IPS DF 4.7 (cell line): ENCODE data around the gene KPNA1.
"Not testable (repeated sequence)": the region's sequence is repeated elsewhere in the genome, so short reads cannot be mapped to it uniquely, and the experiment has no call there.

Experiments
- DNase-seq: peaks from one replicate; pipeline ENCODE4 v3.0.0-alpha.2; 2013; ENCODE audit warnings: low spot score; ENCODE audit errors: extremely low read depth

Gene KPNA1

DNA sequence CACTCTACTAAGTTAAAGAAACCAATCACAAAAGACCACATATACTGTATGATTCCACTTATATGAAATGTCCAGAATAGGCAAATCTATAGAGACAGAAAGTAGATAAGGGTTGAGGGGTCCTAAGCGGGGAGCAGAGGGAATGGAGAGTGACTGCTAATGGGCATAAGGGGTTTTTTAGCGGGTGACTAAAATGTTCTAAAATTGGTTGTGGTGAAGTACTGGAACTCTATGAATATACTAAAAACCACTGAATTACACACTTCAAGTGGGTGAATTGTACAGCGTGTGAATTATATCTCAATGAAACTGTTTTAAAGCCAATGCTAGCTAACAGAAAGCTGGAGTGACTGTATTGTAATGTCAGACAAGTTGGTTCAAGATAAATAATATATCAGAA, 33.3 kb downstream of the KPNA1 start:
- DNase-seq: no peak

DNA sequence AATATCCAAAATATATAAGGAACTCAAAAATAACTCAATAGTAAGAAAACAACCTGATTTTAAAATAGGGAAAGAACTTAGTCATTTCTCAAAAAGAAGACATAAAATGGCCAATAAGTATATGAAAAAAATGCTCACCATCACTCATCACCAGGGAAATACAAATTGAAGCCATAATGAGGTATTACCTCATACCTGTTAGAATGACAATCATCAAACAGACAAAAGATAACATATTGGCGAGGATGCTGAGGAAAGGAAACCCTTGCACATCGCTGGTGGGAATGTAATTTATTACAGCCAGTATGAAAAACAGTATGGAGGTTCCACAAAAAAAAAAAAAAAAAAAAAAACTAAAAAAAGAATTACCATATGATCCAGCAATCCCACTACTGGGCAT, 38.2 kb downstream of the KPNA1 start:
- no peak for DNase-seq

DNA sequence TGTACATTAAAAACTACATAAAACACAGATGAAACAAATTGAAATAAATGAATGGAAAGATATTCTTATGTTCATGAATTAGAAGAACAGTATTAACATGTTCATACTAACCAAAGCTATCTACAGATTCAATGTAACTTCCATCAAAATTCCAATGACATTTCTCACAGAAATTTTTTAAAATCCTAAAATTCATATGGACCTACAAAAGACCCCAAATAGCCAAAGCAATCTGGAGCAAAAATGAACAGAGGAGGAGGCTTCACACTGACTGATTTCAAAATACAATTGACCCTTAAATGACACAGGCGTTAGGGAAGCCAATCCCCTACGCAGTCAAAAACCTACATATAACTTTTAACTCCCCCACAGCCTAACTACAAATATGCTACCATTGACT, 39.4 kb downstream of the KPNA1 start:
- no peak for DNase-seq

DNA sequence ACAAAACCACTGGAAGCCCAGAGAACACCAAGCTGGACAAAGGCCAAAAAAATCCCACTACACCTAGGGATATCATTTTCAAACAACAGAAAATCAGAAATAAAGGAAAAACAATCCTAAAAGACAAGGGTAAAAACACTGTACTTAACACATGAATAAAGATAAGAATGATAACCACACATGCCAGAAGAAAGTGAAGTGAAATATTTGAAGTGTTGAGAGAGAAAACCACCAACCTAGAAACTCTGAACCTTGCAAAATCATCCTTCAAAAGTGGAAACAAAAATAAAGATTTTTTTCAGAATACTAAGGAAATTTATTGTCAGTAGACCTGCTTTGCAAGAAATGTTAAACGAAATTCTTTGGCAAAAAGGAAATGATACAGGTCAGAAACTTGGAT, 45.1 kb downstream of the KPNA1 start:
- DNase-seq: no peak

DNA sequence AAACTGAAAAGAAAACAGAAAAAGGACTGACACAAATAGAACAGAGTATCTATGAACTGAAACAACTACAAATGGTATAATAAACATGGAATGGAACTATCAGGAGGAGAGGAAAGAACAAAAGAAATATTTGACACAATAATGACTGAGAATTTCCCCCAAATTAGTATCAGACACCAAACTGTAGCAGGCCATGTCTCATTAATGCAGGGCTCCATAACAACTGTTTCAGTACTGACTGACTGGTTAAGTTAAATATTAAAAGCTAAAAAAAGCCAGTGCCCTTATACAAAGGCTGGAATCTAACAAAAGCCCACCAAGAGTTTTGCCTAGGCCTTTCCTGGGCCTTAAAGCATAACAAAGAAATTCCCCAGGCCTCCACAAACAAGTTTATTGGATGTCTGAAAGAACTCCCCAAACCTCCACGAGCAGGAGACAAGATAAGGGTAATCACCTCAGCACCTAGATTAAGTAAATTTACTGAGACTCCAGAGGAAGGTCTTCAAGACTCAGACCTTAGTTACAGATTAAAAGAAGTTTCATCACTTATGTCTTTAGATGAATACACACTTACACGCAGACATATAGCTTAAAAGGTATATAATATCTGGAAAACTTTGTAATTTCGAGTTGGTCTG, 45.7 kb downstream of the KPNA1 start:
- no peak for DNase-seq

DNA sequence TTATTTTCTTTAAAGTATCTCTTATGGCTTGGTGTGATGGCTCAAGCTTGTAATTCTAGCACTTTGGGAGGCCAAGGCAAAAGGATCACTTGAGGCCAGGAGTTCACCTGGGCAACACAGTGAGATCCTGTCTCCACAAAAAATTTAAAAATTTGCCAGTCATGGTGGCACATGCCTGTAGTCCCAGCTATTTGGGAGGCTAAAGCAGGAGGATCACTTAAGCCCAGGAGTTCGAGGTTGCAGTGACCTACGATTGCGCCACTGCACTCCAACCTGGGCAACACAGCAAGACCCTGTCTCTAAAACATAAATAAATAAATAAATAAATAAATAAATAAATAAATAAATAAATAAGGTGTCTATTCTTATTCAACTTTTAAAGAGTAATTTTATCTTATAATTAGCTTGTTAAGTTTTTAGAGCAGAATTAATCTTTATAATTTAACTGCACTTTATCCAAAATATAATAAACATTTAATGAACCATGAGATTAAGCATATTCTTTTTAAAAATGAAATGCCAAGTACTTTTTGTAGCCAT, 48.0 kb downstream of the KPNA1 start:
- no peak for DNase-seq

DNA sequence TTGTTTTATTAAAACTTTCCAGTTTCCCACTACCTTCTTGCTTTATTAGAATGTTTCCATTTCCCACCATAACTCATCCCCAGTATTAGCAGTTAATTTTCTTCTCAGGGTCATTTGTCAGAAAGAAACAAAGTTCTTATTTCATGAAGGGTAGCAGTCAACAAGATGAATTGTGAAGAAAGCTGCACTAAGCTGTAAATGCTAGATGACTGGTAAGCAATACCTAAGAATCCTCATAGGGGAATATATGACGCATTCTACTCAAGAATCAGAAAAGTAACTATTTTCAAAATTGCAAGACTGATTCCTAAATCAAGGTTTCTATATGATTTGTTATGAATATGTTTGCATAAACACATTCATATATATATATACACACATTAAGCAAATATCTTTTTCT, 50.1 kb downstream of the KPNA1 start:
- DNase-seq: no peak

DNA sequence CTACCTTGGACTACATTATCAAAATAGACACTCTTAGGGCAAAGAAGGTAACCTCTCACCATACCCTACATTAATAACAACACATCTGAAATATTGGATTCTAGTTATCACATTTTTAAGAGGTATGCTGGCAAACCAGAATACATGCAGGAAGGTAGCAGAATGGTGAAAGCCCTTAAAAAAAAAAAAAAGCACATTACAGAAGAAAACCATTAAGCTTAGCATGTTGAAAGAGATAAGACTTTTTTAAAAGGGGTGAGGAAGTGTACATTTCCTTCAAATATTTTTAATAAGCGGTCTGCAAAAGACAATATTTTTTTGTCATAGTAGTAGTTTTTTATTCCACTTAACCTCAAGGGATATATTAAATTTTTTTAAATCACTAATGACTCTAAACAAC, 52.3 kb downstream of the KPNA1 start:
- DNase-seq: no peak

DNA sequence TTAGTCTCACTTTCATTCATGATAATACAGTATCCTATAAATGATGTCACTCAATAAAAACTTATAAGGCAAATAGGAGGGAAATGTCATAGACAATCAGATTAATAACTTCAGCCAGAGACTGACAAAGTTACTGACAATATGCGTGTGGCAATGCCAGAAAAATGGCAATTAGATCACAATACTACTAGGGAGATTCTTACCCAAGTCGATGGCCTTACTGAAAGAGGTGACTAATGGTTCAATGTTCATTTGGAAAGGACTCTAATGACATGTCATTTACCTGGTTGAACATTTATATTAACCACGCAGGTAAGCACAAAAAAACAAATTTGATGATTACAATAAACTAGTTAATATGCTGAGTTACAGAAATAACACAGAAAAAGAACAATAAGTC, 52.9 kb downstream of the KPNA1 start:
- no peak for DNase-seq

DNA sequence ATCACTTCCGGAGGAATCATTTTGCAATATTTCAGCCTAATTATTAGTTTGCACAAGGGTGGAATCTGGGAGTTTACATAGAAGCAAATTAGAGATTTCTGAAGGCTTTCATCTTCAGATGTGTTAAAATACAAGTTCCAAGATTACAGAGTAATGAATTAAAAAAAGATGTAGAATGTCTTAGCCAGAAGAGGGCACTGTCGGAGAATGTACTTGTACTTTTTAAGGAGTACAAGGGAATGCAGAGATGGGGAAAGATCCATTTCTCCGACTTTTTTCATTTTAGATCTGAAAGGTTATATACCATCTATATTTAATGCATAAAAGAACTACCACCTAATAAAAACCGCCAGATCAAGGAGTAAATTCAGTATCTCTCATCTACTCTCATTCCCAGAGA, 55.7 kb downstream of the KPNA1 start:
- DNase-seq: no peak

DNA sequence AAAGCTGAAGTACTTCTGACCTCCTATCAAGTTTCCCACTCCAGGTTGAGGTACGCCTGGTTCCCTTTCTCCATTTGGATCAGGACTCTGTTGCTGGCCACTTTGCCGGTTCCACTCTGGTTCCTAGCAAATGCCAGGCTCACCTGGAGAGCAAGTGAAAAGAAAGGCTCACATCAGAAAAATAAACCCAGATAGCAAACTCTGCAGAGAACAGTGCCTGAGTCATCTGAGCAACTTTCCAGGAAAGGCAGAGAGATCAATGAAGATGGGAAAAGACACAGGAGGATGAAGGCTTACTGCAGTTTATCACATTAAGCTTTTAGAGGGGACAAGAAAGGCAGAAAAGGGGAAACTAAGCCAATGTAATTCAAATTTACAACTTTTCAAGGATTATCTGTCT, 57.0 kb downstream of the KPNA1 start:
- DNase-seq: no peak

DNA sequence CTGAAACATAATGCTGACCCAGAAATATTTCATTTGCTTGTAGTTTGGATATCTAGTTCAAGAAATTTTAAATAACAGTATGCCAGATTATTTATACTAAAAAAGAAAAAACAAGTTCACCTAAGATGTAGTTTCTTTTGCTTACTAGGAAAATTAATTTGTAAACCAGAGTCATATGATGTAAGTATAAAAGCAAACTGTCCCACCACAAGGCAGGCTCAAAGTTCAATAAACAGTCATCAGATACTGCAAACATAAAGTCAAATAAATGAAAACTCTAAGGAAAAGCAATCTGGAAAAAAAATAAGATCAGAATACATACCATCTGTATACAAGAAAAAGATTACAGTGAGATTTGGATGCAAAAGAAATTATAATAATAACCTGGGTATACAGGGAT, 58.7 kb downstream of the KPNA1 start:
- DNase-seq: no peak

DNA sequence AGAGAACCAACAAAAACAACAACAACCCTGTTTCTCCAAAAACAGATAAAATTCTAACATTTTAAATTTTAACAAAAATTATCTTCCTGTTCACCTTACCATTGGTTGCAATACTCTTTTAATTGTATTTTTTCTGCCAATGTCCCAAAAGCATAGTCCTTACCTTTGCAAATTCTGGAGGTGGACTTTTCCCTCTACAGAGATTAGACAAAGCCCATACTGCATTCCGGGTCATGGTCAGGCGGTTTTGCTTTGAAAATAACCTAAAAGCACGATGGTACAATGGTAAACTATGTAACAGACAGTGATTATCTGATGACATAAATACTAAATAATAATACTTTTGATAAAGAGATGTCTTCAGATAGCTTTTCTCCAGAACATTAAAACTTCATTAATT, 63.4 kb downstream of the KPNA1 start:
- DNase-seq: no peak

DNA sequence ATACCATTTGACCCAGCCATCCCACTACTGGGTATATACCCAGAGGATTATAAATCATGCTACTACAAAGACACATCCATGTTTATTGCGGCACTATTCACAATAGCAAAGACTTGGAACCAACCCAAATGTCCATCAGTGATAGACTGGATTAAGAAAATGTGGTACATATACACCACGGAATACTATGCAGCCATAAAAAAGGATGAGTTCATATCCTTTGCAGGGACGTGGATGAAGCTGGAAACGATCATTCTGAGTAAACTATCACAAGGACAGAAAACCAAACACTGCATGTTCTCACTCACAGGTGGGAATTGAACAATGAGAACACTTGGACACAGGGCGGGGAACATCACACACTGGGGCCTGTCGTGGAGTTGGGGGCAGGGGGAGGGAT, 66.5 kb downstream of the KPNA1 start:
- not testable (repeated sequence) for DNase-seq

DNA sequence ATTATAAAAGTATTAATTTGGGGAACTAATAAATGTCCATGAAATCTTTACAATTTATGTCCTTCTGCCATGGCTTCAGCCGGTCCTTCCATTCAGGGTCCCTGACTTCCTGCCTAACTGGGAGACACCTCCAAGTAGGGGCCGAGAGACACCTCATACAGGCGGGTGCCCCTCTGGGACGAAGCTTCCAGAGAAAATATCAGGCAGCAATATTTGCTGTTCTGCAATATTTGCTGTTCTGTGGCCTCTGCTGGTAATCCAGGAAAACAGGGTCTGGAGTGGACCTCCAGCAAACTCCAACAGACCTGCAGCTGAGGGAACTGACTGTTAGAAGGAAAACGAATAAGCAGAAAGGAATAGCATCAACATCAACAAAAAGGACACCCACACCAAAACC, 70.2 kb downstream of the KPNA1 start:
- DNase-seq: not testable (repeated sequence)

DNA sequence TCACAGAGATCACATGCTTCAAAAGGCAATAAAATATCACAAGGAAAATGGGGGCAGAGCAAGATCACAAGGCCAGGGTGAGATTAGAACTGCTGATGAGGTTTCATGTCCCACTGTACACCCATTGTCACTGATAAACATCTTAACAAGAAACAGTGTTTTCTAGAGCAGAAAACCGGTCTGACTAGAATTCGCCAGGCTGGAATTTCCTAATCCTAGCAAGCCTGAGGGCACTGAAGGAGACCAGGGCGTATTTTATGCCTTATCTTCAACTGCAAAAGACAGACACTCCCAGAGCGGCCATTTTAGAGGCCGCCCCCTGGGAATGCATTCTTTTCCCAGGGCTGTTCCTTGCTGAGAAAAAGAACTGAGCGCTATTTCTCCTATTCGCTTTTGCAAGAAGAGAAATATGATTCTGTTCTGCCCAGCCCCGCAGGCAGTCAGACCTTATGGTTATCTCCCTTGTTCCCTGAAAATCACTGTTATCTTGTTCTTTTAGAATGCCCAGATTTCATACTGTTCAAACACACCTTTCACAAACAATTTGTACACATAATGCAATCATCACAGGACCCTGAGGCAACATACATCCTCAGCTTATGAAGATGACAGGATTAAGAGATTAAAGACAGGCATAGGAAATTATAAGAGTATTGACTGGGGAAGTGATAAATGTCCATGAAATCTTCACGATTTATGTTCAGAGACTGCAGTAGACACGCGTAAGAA, 70.8 kb downstream of the KPNA1 start:
- DNase-seq: not testable (repeated sequence)

DNA sequence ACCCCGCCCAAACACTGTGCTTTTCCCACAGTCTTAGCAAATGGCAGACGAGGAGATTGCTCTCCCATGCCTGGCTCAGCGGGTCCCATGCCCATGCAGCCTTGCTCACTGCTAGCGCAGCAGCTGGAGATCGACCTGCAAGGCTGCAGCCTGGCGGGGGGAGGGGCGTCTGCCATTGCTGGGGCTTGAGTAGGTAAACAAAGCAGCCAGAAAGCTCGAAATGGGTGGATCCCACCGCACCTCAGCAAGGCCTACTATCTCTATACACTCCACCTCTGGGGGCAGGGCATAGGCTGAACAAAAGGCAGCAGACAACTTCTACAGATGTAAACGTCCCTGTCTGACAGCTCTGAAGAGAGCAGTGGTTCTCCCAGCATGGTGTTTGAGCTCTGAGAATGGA, 71.6 kb downstream of the KPNA1 start:
- DNase-seq: peak; percentile 44

DNA sequence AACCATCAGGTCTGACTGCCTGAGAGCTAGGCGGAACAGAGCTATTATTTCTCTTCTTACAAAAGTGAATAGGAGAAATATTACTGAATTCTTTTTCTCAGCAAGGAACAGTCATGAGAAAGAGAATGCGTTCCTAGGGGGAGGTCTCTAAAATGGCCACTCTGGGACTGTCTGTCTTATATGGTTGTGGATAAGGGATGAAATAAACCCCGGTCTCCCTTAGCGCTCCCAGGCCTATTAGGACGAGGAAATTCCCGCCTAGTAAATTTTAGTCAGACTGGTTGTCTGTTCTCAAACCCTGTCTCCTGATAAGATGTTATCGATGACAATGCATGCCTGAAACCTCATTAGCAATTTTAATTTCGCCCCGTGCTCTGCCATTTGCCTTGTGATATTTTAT, 78.8 kb downstream of the KPNA1 start:
- no peak for DNase-seq

DNA sequence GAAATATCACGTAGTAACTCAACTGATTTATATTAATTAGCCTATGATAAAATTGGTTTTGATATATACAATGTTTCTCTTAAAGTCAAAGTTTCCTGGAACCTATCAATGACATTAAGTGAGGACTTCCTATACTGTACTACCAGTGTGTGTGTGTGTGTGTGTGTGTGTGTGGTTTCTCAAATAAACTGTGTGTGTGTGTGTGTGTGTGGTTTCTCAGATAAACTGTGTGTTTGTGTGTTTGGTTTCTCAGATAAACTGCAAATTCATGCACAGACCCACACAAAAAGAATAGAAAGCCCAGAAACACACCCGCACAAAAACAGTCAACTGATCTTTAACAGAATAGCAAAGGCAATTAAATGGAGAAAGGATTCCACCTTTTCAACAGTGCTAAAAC, 84.4 kb downstream of the KPNA1 start:
- DNase-seq: no peak

DNA sequence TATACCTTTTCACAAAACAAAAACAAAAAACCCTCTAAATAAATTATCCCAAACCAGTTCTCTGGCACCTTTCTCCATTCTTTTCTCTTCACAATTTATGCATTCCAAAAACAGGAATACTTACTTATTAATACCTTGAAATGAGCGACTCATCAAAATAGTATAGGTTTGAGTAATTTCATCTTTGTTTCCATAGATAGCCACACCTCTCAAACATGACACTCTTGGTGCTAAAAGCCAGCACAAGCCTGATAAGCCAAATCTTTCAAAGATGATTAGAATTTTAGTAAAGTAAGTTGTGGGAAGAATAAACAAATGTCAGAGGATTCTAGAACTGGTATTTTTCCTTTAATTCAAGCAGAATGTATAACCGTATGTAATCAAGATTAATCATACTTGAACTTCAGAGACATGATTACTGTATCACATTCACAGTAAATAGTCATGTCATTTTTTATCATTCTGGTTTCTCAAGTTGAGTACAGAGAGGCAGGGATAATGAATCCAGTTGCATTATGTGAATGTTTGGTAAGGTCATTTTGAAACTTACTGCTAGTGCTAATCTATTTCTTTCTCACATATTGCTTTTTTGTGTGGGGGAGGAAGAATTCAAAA, 86.8 kb downstream of the KPNA1 start:
- no peak for DNase-seq

DNA sequence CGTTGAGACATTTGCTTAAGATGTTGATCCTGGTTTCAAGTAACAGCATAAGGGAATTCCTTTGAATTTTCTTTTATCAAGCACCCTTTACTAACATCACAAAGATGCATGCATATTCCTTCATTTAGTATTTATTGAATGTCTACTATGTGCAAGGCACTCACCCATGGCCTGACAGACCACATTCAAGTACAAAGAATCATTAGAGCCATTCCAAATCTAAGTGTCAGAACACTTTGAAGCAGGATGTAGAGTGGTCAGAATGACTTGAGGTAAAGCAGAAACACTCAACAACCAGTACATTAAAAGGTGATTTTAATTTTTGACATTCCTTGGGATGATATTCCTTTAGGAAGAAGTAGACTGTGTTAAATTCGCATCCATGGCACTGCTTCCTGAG, 92.9 kb downstream of the KPNA1 start:
- no peak for DNase-seq

DNA sequence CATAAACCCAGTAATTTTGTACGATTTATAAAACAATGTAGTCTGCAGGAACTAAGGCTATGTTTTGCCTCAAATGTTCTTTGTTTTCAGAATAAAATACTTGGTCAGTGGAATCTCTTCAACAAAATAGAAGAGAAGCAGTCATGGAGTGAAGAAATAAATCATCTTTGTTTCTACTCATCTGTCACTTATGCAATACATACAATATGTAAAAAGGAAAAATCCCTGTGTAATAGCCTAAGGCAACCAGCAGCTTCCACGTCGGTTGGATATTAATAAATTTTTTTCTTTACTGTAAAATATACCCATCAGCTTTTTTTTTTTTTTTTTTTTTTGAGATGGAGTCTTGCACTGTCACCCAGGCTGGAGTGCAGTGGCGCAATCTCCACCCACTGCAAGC, 93.6 kb downstream of the KPNA1 start:
- DNase-seq: no peak

DNA sequence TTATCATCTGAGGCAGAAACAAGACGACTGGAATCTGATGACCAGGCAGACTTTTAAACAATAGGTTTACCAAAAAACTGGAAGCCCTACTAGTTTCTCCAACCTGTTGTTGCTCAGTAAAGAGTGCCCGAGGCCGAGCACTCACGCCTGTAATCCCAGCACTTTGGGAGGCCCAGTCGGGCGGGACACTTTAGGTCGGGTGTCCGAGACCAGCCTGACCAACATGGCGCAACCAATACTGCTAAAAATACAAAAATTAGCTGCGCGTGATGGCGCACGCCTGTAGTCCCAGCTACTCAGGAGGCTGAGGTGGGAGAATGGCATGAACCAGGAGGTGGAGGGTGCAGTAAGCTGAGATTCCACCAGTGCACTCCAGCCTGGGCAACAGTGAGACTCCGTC, 97.8 kb downstream of the KPNA1 start:
- no peak for DNase-seq
